Panc1 (cell line): ENCODE results near the gene CHDH.

Experiments
- CTCF ChIP-seq: fragments of 450-650 bp; IDR thresholded peaks from 2 replicates; pipeline ENCODE4 v1.5.1; 2017; ENCODE audit warnings: mild to moderate bottlenecking
- POLR2AphosphoS5 ChIP-seq: IDR thresholded peaks from 2 replicates; pipeline ENCODE4 v1.6.1; 2012; ENCODE audit warnings: mild to moderate bottlenecking, low read depth, low read length, moderate library complexity
- TCF7L2 ChIP-seq: IDR thresholded peaks from 2 replicates; pipeline ENCODE4 v1.6.1; 2011; ENCODE audit warnings: mild to moderate bottlenecking, low read depth, low read length, inconsistent platforms

GRCh38 chr3:53791317-53791716, 54.9 kb downstream of the CHDH start:
- no peak for TF ChIP-seq TCF7L2
- no peak for TF ChIP-seq CTCF
- no peak for TF ChIP-seq POLR2AphosphoS5
